ENCODE measurements around the gene IQGAP1. TPM values are rescaled to one million over a fixed set of nuclear protein-coding genes. Genes with fewer than 3 reads are reported as not detected.

The IQGAP1 gene
- total RNA-seq, 1 donor from 2014 or later, result 227 TPM

- no peak for DNase-seq
- H3K36me3 Mint-ChIP-seq (ENCODE audit: low read depth), result peaks cover 24% of the 10 kb centered on the region
- ChIA-PET POLR2A (interaction anchor here (0.7 kb wide), 1 partner anchor 511 kb away, joined by 8 read pairs; the partner anchor contains the start of gene UNC45A), CTCF (interaction anchor here (0.6 to 1.8 kb wide), 2 partner anchors 61 to 220 kb away, joined by 3 to 4 read pairs; no protein-coding TSS in a partner anchor)
- TF ChIP-seq CTCF (IDR thresholded peaks at IDR 0.05), result no peak
- H3K27ac Mint-ChIP-seq, result no peak overlapping the region
- H3K9me3 Mint-ChIP-seq, result no peaks in the 10 kb centered on the region
- no peaks in the 10 kb centered on the region for H3K27me3 Mint-ChIP-seq
- intact Hi-C loops (cut with micrococcal nuclease), result loop anchor here (5.0 to 10.0 kb wide), 3 partner anchors 51 to 191 kb away; no protein-coding TSS in a partner anchor
- ATAC-seq (ENCODE audit: low read depth), result no peak
- H3K4me1 Mint-ChIP-seq, result peaks cover 44% of the 10 kb centered on the region
- H3K4me3 Mint-ChIP-seq, result no peak overlapping the region
These were observed 35.8 kb downstream of the IQGAP1 start for GRCh38 chr15:90423801-90424319.

GRCh38 chr15:90425726-90426346 is 37.8 kb downstream of the IQGAP1 start:
- Mint-ChIP-seq H3K27me3 (no peaks in the 10 kb centered on the region), H3K4me1 (peaks cover 32% of the 10 kb centered on the region), H3K27ac (no peak overlapping the region), H3K9me3 (no peaks in the 10 kb centered on the region), H3K36me3 (ENCODE audit: low read depth) (peaks cover 40% of the 10 kb centered on the region), H3K4me3 (no peak overlapping the region)
- TF ChIP-seq CTCF (IDR thresholded peaks at IDR 0.05), result no peak
- intact Hi-C loops (cut with micrococcal nuclease), result loop anchor here (10.0 kb wide), 2 partner anchors 49 to 189 kb away; no protein-coding TSS in a partner anchor
- no peak for ATAC-seq (ENCODE audit: low read depth)
- DNase-seq, result no peak
- CTCF ChIA-PET, result interaction anchor here (0.6 kb wide), 1 partner anchor 22 kb away, joined by 5 read pairs; no protein-coding TSS in a partner anchor
- POLR2A ChIA-PET, result no interaction called here

- intact Hi-C loops (cut with micrococcal nuclease), result loop anchor here (10.0 kb wide), 2 partner anchors 48 to 188 kb away; no protein-coding TSS in a partner anchor
- Mint-ChIP-seq H3K9me3 (no peaks in the 10 kb centered on the region), H3K27me3 (no peaks in the 10 kb centered on the region), H3K4me3 (no peak overlapping the region), H3K27ac (no peak overlapping the region), H3K4me1 (peaks cover 28% of the 10 kb centered on the region), H3K36me3 (ENCODE audit: low read depth) (peaks cover 46% of the 10 kb centered on the region)
- ATAC-seq (ENCODE audit: low read depth) (no peak), DNase-seq (no peak)
- TF ChIP-seq CTCF (IDR thresholded peaks at IDR 0.05), result no peak
- ChIA-PET POLR2A (no interaction called here), CTCF (no interaction called here)
These were observed 39.1 kb downstream of the IQGAP1 start for GRCh38 chr15:90427185-90427584.

GRCh38 chr15:90432253-90432652 is 44.2 kb downstream of the IQGAP1 start:
- intact Hi-C loops (cut with micrococcal nuclease), result loop anchor here (5.0 kb wide), 1 partner anchor 110 kb away; no protein-coding TSS in a partner anchor
- Mint-ChIP-seq H3K4me3 (no peak overlapping the region), H3K36me3 (ENCODE audit: low read depth) (peaks cover 81% of the 10 kb centered on the region), H3K9me3 (peaks cover 3% of the 10 kb centered on the region), H3K27ac (no peak overlapping the region), H3K4me1 (peaks cover 18% of the 10 kb centered on the region), H3K27me3 (no peaks in the 10 kb centered on the region)
- ATAC-seq (ENCODE audit: low read depth) (no peak), DNase-seq (no peak)
- ChIA-PET POLR2A (interaction anchor here (1.5 kb wide), 1 partner anchor 44 kb away, joined by 3 read pairs; the partner anchor contains the start of gene IQGAP1), CTCF (no interaction called here)
- TF ChIP-seq CTCF (IDR thresholded peaks at IDR 0.05), result no peak

- CTCF ChIA-PET, result interaction anchor here (1.3 kb wide), 1 partner anchor 46 kb away, joined by 3 read pairs; no protein-coding TSS in a partner anchor
- no peak for ATAC-seq (ENCODE audit: low read depth)
- POLR2A ChIA-PET, result no interaction called here
These were observed 47.8 kb downstream of the IQGAP1 start for GRCh38 chr15:90435652-90436337.

More at GRCh38 chr15:90435652-90436337, 47.8 kb downstream of the IQGAP1 start:
- TF ChIP-seq CTCF (IDR thresholded peaks at IDR 0.05), result no peak
- no peak overlapping the region for H3K4me3 Mint-ChIP-seq
- H3K27ac Mint-ChIP-seq, result no peak overlapping the region
- peaks cover 75% of the 10 kb centered on the region for H3K36me3 Mint-ChIP-seq (ENCODE audit: low read depth)
- H3K4me1 Mint-ChIP-seq, result peaks cover 12% of the 10 kb centered on the region
- H3K27me3 Mint-ChIP-seq, result no peaks in the 10 kb centered on the region
- no peak for DNase-seq
- intact Hi-C loops (cut with micrococcal nuclease), result loop anchor here (5.0 kb wide), 1 partner anchor 33 kb away; no protein-coding TSS in a partner anchor
- peaks cover 3% of the 10 kb centered on the region for H3K9me3 Mint-ChIP-seq
